HG03064 (cell line): ENCODE measurements around the gene SEC14L1.

ENCODE experiments used
- ATAC-seq: cut with Tn5 transposase; IDR thresholded peaks from one replicate; pipeline ENCODE4 v1.9.1; 2021; ENCODE audit warnings: low read depth; ENCODE audit not compliant: unreplicated experiment

The SEC14L1 gene

DNA sequence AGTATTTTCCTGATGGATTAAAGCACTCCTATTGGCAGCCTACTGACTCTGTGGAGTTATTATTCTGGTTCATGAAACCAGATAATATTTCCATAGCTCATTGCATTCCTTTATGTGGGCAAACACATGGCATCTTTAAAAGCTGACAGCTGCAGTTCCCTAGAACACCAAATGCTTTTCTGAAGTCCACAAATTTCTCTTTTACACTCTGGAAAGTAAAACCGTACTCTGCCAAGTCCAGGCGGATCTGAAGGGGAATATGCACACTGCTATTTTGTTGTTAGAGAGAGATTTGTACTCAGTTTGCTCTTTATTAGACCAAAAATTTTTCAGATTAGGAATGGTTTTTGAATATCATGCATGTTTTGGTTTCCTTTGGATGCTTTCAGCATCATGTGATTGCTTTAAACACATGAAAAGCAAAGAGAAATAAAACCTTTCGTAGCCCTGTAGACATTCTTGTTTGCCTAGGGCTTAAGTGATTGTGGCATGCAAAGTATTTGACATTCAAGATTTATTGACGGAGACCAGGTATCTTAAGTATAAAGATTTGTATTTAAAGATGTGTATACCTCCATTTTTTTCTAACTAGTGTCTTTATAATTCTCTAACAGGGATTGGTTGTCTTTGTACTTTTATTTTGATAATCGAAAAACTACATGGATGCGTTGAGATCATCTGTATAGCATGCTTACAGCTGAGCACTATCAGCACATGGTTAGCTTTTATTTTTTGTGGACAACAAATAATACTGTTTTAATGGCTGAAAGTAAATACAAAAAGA lies 19.5 kb downstream of the SEC14L1 start:
- no peak for ATAC-seq

DNA sequence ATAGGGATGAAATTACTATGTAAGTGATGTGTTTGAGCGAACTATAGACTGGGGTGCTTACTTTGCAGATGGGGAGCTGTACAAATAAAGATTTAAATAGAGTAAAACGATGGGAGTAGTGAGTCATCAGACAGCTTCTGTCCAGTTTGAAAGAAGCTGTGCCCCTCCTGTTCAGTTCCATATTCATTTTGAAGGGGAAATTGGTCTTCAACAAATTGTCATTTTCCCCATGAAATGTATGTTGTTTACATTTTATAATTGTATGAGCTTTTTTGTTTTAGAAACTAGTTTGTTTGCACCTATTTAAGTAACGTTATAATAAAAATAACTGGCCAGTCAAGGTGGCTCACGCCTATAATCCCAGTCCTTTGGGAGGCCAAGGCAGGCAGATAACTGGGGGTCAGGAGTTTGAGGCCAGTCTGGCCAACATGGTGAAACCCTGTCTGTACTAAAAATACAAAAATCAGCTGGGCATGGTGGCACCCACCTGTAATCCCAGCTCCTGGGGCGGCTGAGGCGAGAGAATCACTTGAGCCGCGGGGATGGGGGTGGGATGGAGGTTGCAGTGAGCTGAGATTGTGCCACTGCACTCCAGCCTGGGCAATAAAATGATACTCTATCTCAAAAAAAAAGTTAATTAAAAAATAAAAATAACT lies 20.2 kb downstream of the SEC14L1 start:
- no peak for ATAC-seq

DNA sequence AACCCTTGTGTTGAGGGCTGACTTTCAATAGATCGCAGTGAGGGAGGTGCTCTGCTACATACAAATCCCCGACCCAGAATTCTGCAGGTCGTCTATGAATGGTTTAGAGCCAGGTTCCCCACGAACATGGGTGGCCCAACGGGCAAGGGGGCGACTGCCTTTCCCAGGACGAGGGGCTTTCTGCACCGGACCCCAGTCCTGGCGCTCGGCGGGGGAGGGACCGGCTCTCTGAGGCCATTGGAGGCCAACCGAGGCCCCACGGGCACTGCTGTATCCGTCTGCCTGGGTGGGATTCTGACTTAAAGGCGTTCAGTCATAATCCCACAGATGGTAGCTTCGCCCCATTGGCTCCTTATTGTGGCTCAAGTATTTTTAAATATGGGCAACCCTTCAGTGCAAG lies 21.2 kb downstream of the SEC14L1 start:
- ATAC-seq = no peak

DNA sequence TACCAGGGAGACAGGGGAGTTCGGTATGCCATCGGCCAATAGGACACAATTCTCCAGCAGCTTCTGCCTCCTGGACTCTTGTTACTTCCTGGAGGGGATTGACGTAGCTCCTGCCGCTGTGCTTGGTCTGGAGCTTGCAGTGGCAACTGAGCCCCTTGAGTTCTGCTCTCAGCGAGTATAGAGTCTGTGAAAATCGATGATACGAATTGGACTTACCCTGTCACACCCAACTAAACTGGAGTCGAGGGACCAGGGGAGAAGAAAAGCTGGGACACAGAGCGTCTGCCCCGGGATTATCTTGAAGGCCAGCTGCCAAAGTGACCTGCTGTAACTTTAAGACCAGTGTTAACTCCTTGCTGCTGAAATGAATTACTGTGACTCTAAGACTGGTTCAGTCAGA lies 22.2 kb downstream of the SEC14L1 start:
- no peak for ATAC-seq

GRCh38 chr17:77163511-77164280 lies 22.9 kb downstream of the SEC14L1 start:
- ATAC-seq = no peak

- no peak for ATAC-seq
Observed at GRCh38 chr17:77164483-77165091, 23.8 kb downstream of the SEC14L1 start.

DNA sequence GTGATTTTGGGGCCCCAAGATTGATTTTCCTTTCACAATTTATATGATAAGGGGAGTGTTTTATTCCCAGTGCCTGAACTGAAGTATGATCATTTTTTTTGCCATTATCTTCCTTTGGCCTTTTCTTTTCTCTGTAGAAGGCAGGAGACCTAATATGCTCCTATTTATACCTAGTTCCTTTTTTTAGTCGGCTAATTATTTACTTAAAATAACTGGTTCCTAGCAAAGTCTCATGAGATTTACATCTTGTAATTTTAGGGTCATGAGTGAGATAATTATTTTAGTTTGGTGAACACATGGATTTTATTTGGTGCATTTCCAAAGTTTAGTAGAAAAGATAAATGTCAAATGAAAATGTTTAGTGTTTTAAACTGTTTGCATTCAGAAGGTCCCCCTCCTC lies 24.8 kb downstream of the SEC14L1 start:
- no peak for ATAC-seq

GRCh38 chr17:77167472-77168306 lies 26.9 kb downstream of the SEC14L1 start:
- ATAC-seq = no peak

- no peak for ATAC-seq
Observed at GRCh38 chr17:77173104-77173503, 32.3 kb downstream of the SEC14L1 start.

- ATAC-seq = no peak
Observed at GRCh38 chr17:77174928-77175661, 34.3 kb downstream of the SEC14L1 start.

GRCh38 chr17:77177002-77177741 lies 36.4 kb downstream of the SEC14L1 start:
- no peak for ATAC-seq

GRCh38 chr17:77178050-77178449 lies 37.3 kb downstream of the SEC14L1 start:
- ATAC-seq = no peak

DNA sequence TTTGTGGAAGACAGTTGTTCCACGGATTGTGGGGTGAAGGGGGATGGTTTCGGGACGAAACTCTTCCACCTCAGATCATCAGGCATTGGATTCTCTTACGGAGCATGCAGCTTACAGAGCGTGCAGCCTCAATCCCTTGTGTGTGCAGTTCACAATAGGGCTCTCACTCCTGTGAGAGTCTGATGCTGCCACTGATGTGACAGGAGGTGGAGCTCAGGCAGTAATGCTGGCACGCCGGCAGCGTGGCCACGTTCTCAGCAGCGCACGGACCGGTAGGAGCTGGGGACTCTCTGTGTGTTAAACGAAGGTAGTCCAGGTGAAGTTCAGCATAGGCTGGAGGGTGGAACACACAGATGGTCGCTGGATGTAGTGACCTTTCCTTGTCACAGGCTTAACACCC lies 37.8 kb downstream of the SEC14L1 start:
- no peak for ATAC-seq

GRCh38 chr17:77180503-77181357 lies 40.0 kb downstream of the SEC14L1 start:
- no peak for ATAC-seq

GRCh38 chr17:77182205-77183172 lies 41.7 kb downstream of the SEC14L1 start:
- ATAC-seq = no peak

GRCh38 chr17:77184474-77184873 lies 43.7 kb downstream of the SEC14L1 start:
- no peak for ATAC-seq

DNA sequence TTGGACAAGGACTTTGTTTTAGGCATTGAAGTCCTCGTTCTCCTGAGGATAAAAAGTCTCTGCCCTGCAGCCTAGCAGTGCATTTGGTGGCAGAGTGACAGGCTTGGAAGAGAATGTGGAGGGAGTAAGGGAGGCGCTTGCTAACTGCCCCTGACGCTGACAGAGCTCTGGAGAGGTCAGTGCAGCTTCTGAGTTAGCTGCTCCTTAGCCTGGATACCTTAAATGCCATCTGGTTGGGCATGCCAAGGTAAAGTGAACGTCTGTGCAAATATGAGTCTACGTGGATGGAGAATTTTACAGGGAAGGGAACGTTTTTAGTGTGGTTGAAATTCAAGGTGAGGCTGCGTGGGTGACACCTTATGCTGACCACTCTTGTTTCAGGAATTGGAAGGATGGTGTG lies 44.4 kb downstream of the SEC14L1 start:
- no peak for ATAC-seq
